Stomach (tissue), 4 donors: Measurements from ENCODE around the gene ALPG.
"Not testable (repeated sequence)": the region's sequence is repeated elsewhere in the genome, so short reads cannot be mapped to it uniquely, and the experiment has no call there.

Experiments used
- EP300 ChIP-seq: sonication (generic); formaldehyde crosslinking; IDR thresholded peaks from one replicate; pipeline ENCODE4 v1.6.1; 2017; ENCODE audit warnings: antibody characterized with exemption
- TF ChIP-seq, protein P1 (sequence below), 7 experiments: fragments of 450-650 bp in 4 of 7; fragments of 200-600 bp in 3 of 7; sonication (generic) in 3 of 7; IDR thresholded peaks; one replicate each; pipeline ENCODE4 v1.5.1; 2016 to 2019; ENCODE audit warnings: antibody characterized with exemption in 7 of 7, control low read depth in 2 of 7, mild to moderate bottlenecking in 1 of 7

DNA sequence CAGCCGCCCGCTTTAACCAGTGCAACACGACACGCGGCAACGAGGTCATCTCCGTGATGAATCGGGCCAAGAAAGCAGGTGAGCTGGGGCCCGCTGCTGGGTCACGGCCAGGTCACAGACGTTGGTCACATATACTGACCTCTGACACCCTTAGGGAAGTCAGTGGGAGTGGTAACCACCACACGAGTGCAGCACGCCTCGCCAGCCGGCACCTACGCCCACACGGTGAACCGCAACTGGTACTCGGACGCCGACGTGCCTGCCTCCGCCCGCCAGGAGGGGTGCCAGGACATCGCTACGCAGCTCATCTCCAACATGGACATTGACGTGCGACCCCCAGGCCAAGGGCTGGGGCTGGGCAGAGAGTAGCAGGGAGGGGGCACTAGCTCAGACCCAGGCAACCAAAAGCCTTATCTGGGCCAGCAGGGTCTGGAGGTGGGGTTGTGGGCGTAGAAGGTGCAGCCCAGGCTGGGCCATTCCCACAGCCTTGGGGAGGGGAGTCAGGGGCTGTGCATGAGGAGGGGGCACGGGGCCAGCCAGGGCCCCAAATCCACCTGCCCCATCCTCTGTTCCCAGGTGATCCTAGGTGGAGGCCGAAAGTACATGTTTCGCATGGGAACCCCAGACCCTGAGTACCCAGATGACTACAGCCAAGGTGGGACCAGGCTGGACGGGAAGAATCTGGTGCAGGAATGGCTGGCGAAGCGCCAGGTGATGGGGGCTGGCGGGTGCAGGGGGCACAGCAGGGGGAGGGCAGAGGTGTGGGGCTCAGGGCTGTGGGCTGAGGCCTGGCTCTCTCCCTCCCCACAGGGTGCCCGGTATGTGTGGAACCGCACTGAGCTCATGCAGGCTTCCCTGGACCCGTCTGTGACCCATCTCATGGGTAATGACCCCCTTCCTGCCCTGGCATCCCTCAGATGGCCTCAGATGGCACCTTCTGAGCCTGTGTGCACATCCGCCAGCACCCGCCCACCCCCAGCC lies 26.7 kb upstream of the ALPG start:
- TF ChIP-seq, protein P1, sequence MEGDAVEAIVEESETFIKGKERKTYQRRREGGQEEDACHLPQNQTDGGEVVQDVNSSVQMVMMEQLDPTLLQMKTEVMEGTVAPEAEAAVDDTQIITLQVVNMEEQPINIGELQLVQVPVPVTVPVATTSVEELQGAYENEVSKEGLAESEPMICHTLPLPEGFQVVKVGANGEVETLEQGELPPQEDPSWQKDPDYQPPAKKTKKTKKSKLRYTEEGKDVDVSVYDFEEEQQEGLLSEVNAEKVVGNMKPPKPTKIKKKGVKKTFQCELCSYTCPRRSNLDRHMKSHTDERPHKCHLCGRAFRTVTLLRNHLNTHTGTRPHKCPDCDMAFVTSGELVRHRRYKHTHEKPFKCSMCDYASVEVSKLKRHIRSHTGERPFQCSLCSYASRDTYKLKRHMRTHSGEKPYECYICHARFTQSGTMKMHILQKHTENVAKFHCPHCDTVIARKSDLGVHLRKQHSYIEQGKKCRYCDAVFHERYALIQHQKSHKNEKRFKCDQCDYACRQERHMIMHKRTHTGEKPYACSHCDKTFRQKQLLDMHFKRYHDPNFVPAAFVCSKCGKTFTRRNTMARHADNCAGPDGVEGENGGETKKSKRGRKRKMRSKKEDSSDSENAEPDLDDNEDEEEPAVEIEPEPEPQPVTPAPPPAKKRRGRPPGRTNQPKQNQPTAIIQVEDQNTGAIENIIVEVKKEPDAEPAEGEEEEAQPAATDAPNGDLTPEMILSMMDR (IDR thresholded peaks at IDR 0.05): not testable (repeated sequence)
- not testable (repeated sequence) for TF ChIP-seq EP300
